Osteocyte (in vitro differentiated cells): ENCODE results near the gene PTPRN2. TPM values are rescaled to one million over a fixed set of nuclear protein-coding genes. Genes with fewer than 3 reads are reported as not detected.

Experiments
- DNase-seq: peaks from one replicate; pipeline ENCODE4 v3.0.0; 2021; ENCODE audit warnings: mixed read lengths; ENCODE audit not compliant: unreplicated experiment; ENCODE audit errors: extremely low spot score
- H3K27ac Mint-ChIP-seq: one replicate; pipeline ENCODE4 v1.8.0; 2021; ENCODE audit warnings: mild to moderate bottlenecking, mixed read lengths; ENCODE audit not compliant: unreplicated experiment
- H3K27me3 Mint-ChIP-seq: one replicate; pipeline ENCODE4 v1.8.0; 2021; ENCODE audit warnings: mixed read lengths; ENCODE audit not compliant: unreplicated experiment
- H3K36me3 Mint-ChIP-seq: one replicate; pipeline ENCODE4 v1.8.0; 2021; ENCODE audit warnings: mixed read lengths; ENCODE audit not compliant: unreplicated experiment
- H3K4me1 Mint-ChIP-seq: one replicate; pipeline ENCODE4 v1.8.0; 2021; ENCODE audit warnings: mixed read lengths; ENCODE audit not compliant: unreplicated experiment
- H3K4me3 Mint-ChIP-seq: one replicate; pipeline ENCODE4 v1.8.0; 2021; ENCODE audit warnings: mild to moderate bottlenecking, moderate library complexity, mixed read lengths; ENCODE audit not compliant: unreplicated experiment
- H3K9me3 Mint-ChIP-seq: one replicate; pipeline ENCODE4 v1.8.0; 2021; ENCODE audit warnings: mixed read lengths; ENCODE audit not compliant: unreplicated experiment
- CTCF ChIP-seq: fragments of 200-600 bp; sonication (generic); IDR thresholded peaks from 2 replicates; pipeline ENCODE4 v1.5.0; 2021; ENCODE audit warnings: antibody characterized with exemption, mild to moderate bottlenecking, moderate library complexity
- total RNA-seq: library from RNA; stranded (reverse); gene quantifications from 2 replicates; pipeline ENCODE4 v1.2.1, GENCODE V29; 2021

PTPRN2 gene
- total RNA-seq, 1 donor from 2014 or later: 0.59 TPM

- TF ChIP-seq CTCF: no peak
- Mint-ChIP-seq H3K27me3 (no peaks in the 10 kb centered on the region), H3K4me1 (no peaks in the 10 kb centered on the region), H3K27ac (no peak overlapping the region), H3K9me3 (peaks cover 21% of the 10 kb centered on the region), H3K4me3 (no peak overlapping the region), H3K36me3 (peaks cover 2% of the 10 kb centered on the region)
- no peak for DNase-seq
Measured at GRCh38 chr7:158077934-158078910, 509.4 kb downstream of the PTPRN2 start.

- Mint-ChIP-seq H3K4me3 (no peak overlapping the region), H3K36me3 (peaks cover 2% of the 10 kb centered on the region), H3K4me1 (no peaks in the 10 kb centered on the region), H3K27ac (no peak overlapping the region), H3K9me3 (peaks cover 17% of the 10 kb centered on the region), H3K27me3 (no peaks in the 10 kb centered on the region)
- TF ChIP-seq CTCF: no peak
- no peak for DNase-seq
Measured at GRCh38 chr7:158077151-158077840, 510.3 kb downstream of the PTPRN2 start.

- Mint-ChIP-seq H3K9me3 (peaks cover 16% of the 10 kb centered on the region), H3K4me3 (no peak overlapping the region)
Measured at GRCh38 chr7:158076656-158077055, 511.0 kb downstream of the PTPRN2 start.

GRCh38 chr7:158076215-158076614, 511.4 kb downstream of the PTPRN2 start:
- peaks cover 16% of the 10 kb centered on the region for H3K9me3 Mint-ChIP-seq
- H3K4me3 Mint-ChIP-seq: no peak overlapping the region
- DNase-seq: no peak
- no peaks in the 10 kb centered on the region for H3K27me3 Mint-ChIP-seq
- no peak overlapping the region for H3K27ac Mint-ChIP-seq
- no peaks in the 10 kb centered on the region for H3K4me1 Mint-ChIP-seq
- TF ChIP-seq CTCF: no peak
- peaks cover 2% of the 10 kb centered on the region for H3K36me3 Mint-ChIP-seq

More at GRCh38 chr7:158076656-158077055, 511.0 kb downstream of the PTPRN2 start:
- Mint-ChIP-seq H3K4me1 (no peaks in the 10 kb centered on the region), H3K27me3 (no peaks in the 10 kb centered on the region), H3K36me3 (peaks cover 2% of the 10 kb centered on the region), H3K27ac (no peak overlapping the region)
- TF ChIP-seq CTCF: no peak
- no peak for DNase-seq

DNA sequence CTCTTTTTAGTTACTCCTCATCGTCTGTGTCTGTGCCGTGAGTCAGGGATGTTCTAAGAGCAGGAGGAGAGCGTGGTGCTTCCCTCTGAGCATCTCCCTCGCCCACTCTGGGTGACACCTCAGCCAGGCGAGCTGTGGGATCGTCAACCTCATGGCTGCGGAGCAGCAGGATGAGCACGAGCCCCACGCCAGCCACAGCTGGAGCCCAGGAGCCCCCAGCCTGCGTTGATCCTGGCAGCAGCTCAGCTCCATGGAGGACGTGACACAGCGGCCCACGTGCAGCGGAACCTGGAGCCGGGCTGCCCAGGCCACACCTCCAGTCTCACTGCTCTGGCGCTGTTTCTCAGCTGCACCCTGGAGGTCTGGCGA, 512.0 kb downstream of the PTPRN2 start:
- DNase-seq: no peak
- no peak for TF ChIP-seq CTCF
- H3K4me3 Mint-ChIP-seq: no peak overlapping the region
- no peaks in the 10 kb centered on the region for H3K4me1 Mint-ChIP-seq
- H3K36me3 Mint-ChIP-seq: peaks cover 2% of the 10 kb centered on the region
- peaks cover 16% of the 10 kb centered on the region for H3K9me3 Mint-ChIP-seq
- no peak overlapping the region for H3K27ac Mint-ChIP-seq
- no peaks in the 10 kb centered on the region for H3K27me3 Mint-ChIP-seq
